H1 (cell line): Measurements from ENCODE around the gene WDR74. TPM values are rescaled to one million over a fixed set of nuclear protein-coding genes. Genes with fewer than 3 reads are reported as not detected.

Experiments
- TAF7 ChIP-seq: optimal IDR thresholded peaks from 2 replicates; pipeline ENCODE3; 2011; ENCODE audit warnings: low read depth, mild to moderate bottlenecking, inconsistent platforms, low read length, moderate library complexity, borderline replicate concordance
- polyA plus RNA-seq, 7 experiments: library from polyadenylated mRNA; depleted of rRNA in 3 of 7; stranded (reverse) in 5 of 7; unstranded in 2 of 7; fragments of >200 nt in 5 of 7; fragments of 200-250 nt in 2 of 7; gene quantifications; 1 replicate in 5 of 7; 2 replicates in 1 of 7; 4 replicates in 1 of 7; pipeline versions ENCODE4 v1.2.1 to v1.2.3, GENCODE V29; 2011 to 2013; ENCODE audit warnings: missing spikeins in 2 of 7, mixed read lengths in 2 of 7
- total RNA-seq: library from RNA; stranded (reverse); fragmentation: NEBNext Ultra II Directional; extraction: Animal tissue kit (Norgen Biotek cat#: 25700); gene quantifications from 2 replicates; pipeline ENCODE4 v1.2.1, GENCODE V29; 2021

WDR74 gene
- total and polyA plus RNA-seq, 2 of the 8 experiments (the other 6 are each of a cell fraction or from before 2014, with no cell fraction given): 93.6 to 97.0 TPM

- peak; percentile 23 for TF ChIP-seq TAF7
- TF ChIP-seq, all 59 proteins: peak for 7
Observed at GRCh38 chr11:62842171-62842741, 2.9 kb upstream of the WDR74 start (continued).
